AG09319 (cell line): ENCODE data around the gene MKKS.
A peak's percentile ranks its signal among the peaks of the same experiment; 100 is the strongest.

Experiments used
- DNase-seq: peaks from one replicate; pipeline ENCODE4 v3.0.0-alpha.2; 2010; ENCODE audit warnings: low read depth; ENCODE audit errors: extremely low read depth
- CTCF ChIP-seq: IDR thresholded peaks from 2 replicates; pipeline ENCODE4 v1.5.1; 2011; ENCODE audit warnings: low read depth, mild to moderate bottlenecking, inconsistent platforms, low read length, moderate library complexity

MKKS gene

GRCh38 chr20:10474606-10475184 is 40.7 kb upstream of the MKKS start:
- DNase-seq = no peak
- no peak for TF ChIP-seq CTCF

GRCh38 chr20:10472871-10473270 is 38.8 kb upstream of the MKKS start:
- no peak for DNase-seq
- no peak for TF ChIP-seq CTCF

GRCh38 chr20:10470276-10470675 is 36.3 kb upstream of the MKKS start:
- TF ChIP-seq CTCF = no peak
- DNase-seq = no peak

- peak; percentile 72 for TF ChIP-seq CTCF
- peak; percentile 67 for DNase-seq
Observed at GRCh38 chr20:10469599-10469998, 35.6 kb upstream of the MKKS start.

- DNase-seq = no peak
- TF ChIP-seq CTCF = no peak
Observed at GRCh38 chr20:10469056-10469455, 35.0 kb upstream of the MKKS start.

GRCh38 chr20:10468340-10468845 is 34.4 kb upstream of the MKKS start:
- no peak for TF ChIP-seq CTCF
- no peak for DNase-seq

GRCh38 chr20:10467681-10468339 is 33.8 kb upstream of the MKKS start:
- DNase-seq = no peak
- no peak for TF ChIP-seq CTCF
